Activated CD4-positive, alpha-beta T cell treated with anti-CD3 and anti-CD28 coated beads, Interleukin-2, amount 50 U/mL, for 1 hour (primary cell): ENCODE results near the gene ACOT2.
"Not testable (repeated sequence)": the region's sequence is repeated elsewhere in the genome, so short reads cannot be mapped to it uniquely, and the experiment has no call there.

Experiments
- DNase-seq: peaks from one replicate; pipeline ENCODE4 v3.0.0-alpha.2; 2020

Gene ACOT2

DNA sequence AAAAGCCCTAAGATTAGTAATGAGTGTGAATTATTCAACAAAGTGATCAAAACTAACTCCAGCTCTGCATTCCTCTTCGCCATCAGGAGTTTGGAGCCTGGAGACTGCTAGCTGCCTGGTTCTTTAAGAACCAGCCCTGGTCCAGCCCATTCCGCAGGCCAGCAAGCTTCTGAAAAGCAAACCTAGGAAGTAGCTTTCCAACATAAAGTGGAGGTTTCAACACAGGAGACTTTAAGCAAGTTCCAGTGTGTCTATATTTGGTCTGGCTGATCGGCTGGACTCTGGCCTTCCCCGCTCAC, 178 bp upstream of the ACOT2 start:
- not testable (repeated sequence) for DNase-seq

DNA sequence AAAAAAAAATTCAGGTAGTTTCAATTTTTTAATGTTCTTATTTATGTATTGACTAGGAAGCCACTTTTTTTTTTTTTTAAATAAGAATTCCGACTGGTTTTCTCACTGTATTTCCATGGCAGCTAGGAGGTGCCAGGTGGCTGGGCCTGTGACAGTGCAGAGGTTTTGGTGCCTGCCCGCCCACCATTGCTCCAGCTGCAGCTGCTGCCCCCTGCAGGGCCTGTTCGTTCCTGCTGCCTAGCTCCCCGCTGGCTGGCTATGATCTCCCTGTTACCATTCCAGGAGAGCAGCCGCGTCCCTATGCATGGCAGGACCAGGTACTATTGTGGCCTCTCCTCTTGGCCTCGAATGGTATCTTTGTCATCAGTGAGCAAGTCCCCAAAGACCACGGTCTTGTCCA, 1.9 kb downstream of the ACOT2 start:
- DNase-seq: peak; percentile 65

DNA sequence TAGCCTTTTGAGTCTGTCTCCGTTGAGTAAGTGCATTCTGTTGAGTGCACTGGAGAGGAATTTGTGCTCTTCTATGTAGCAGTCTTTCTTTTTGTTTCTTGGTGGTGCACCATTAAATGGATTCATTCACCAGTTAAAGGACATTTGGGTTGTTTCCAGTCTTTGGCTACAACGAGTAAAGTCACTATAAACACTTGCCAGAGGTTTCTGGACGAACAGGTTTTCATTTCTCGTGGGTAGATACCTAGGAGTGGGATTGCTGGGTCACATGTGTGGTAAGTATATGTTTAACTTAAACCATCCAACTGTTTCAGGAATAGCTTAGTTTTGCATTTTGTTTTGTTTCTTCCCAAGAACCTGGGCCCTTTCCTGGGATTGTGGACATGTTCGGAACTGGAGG, 4.0 kb downstream of the ACOT2 start:
- not testable (repeated sequence) for DNase-seq

DNA sequence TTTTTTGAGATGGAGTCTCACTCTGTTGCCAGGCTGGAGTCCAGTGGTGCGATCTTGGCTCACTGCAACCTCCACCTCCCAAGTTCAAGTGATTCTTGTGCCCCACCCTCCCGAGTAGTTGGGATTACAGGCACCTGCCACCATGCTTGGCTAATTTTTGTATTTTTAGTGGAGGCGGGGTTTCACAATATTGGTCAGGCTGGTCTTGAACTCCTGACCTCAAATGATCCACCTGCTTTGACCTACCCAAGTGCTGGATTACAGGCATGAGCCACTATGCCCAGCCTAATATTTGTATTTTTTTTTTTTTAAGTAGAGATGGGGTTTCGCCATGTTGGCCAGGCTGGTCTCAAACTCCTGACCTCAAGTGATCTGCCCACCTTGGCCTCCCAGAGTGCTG, 4.7 kb downstream of the ACOT2 start:
- DNase-seq: not testable (repeated sequence)

DNA sequence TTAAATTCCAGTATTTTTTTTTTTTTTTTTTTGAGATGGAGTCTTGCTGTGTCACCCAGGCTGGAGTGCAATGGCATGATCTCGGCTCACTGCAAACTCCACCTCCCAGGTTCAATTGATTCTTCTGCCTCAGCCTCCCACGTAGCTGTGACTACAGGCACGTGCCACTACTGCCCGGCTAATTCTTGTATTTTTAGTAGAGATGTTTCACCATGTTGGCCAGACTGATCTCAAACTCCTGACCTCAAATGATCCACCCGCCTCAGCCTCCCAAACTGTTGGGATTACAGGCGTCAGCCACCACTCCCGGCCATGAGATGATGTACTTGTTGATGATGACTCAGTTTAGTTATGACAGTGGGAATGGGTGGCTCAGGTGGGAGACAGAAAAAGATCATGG, 5.2 kb downstream of the ACOT2 start:
- not testable (repeated sequence) for DNase-seq

DNA sequence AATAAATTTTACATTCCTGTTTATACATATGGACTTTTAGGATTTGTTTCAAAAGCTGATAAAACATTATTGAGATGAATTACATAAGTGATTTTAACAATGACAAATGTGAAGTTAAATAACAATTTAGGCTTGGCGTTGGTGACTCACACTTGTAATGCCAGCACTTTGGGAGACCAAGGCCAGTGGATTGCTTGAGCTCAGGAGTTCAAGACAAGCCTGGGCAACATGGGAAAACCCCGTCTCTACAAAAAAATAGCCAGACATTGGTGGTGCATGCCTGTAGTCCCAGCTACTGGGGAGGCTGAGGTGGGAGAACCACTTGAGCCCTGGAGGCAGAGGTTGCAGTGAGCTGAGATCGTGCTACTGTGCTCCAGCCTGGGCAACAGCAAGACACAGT, 7.4 kb downstream of the ACOT2 start:
- no peak for DNase-seq

- DNase-seq: not testable (repeated sequence)
Observed at GRCh38 chr14:73577214-73577613, 8.2 kb downstream of the ACOT2 start.

GRCh38 chr14:73582102-73582979, 13.3 kb downstream of the ACOT2 start:
- not testable (repeated sequence) for DNase-seq

DNA sequence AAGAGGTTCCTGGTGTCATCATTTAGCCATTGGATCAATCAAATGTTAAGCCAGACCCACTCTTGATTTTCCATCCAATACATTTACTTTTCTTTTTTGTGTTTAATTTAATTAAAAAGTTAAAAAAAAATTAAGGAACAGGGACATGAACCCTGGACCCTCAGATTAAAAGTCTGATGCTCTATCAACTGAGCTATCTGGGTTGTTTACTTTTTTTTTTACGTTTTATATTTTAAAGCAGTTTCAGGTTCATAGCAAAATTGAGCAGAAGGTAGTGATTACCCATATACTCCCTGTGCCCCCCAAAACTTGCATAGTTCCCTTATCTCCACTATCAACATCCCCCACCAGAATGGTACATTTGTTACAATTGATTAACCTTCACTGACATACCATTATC, 19.7 kb downstream of the ACOT2 start:
- DNase-seq: no peak

DNA sequence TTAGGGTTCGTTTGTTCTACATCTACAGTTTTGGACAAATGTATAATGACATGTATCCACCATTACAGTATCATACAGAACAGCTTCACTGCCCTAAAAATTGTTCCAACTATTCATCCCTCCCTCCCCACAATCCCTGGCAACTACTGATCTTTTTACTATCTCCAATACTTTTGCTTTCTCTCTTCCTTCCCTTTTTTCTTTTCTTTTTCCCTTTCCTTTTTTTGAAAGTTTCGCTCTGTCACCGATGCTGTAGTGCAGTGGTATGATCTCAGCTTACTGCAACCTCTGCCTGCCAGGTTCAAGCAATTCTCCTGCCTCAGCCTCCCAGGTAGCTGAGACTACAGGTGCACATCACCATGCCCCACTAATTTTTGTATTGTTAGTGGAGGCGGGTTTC, 20.1 kb downstream of the ACOT2 start:
- no peak for DNase-seq

DNA sequence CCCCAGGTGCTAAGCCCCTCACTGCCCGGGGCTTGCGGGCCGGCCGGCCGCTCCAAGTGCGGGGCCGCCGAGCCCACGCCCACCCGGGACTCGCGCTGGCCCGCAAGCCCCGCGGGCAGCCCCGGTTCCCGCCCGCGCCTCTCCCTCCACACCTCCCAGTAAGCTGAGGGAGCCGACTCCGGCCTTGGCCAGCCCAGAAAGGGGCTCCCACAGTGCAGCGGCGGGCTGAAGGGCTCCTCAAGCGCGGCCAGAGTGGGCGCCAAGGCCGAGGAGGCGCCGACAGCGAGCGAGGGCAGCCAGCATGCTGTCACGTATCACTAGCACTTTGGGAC, 21.6 kb downstream of the ACOT2 start:
- DNase-seq: not testable (repeated sequence)

DNA sequence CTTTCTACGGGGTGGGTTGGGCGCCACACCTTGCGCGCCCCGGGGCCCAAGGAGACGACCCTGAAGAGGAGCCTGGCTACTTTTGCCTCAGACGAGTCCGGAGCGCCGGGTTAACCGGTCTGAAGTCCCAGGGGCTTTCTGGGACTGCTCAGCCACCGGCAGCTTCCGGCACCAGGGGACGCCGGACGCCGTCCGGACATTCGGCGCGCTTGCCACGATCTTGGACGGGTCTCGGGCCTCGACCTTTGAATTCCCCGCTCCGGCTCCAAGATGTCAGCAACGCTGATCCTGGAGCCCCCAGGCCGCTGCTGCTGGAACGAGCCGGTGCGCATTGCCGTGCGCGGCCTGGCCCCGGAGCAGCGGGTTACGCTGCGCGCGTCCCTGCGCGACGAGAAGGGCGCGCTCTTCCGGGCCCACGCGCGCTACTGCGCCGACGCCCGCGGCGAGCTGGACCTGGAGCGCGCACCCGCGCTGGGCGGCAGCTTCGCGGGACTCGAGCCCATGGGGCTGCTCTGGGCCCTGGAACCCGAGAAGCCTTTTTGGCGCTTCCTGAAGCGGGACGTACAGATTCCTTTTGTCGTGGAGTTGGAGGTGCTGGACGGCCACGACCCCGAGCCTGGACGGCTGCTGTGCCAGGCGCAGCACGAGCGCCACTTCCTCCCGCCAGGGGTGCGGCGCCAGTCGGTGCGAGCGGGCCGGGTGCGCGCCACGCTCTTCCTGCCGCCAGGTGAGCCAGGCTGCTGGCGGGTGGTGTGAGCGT, 22.9 kb downstream of the ACOT2 start, which contains the start of gene ACOT4:
Gene ACOT4, plus strand, starts transcription at position 184 of the 760 bp plus-strand sequence. Its CDS starts 87 bp downstream, at position 271.
- peak; percentile 53 for DNase-seq

DNA sequence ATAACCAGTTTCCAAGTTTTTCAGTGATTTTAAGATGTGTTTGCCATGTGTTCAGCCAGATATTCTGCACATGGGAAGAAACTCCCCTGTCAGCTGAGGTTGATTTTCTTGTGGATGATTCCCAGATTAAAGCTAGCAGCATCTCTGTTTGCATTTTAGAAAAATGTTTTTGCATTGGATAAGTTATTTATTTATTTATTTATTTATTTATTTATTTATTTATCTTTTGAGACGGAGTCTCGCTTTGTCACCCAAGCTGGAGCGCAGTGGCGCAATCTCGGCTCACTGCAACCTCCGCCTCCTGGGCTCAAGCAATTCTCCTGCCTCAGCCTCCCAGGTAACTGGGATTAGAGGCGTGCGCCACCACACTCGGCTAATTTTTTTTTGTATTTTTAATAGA, 25.5 kb downstream of the ACOT2 start:
- no peak for DNase-seq

DNA sequence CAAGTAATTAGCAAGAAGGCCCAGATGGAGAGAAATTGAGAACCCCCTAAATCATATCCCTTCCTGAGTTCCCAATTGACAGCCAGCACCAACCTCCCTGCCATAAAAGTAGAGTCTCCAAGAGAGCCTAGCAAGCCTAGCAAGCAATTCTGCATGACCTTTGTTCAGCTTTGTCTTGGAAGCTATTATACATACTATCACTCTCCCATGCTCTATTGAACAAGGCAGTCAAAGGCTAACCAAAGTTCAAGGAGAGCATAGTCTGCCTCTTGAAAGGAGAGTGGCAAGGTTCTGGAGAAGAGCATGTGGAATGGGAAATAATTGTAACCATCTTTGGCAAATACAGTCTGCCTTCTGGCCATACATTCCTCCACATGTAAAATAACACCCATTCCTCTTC, 30.5 kb downstream of the ACOT2 start:
- no peak for DNase-seq

DNA sequence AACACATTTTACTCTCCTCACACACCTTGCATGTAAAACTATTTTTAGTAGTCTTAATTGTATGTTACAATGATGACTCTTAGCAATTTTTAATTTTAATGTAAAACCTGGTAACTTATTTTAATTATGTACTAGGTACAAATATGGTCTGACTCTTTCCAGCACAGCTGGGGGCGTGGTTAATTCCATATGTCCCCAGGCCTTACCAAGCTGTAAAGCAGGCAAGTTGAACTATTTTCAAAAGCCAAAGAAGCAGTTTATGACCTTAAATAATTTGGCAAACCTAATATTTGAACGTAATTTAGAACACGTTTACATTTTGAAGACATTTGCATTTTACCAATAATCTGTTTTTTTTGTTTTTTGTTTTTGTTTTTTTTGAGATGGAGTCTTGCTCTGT, 34.0 kb downstream of the ACOT2 start:
- DNase-seq: no peak

DNA sequence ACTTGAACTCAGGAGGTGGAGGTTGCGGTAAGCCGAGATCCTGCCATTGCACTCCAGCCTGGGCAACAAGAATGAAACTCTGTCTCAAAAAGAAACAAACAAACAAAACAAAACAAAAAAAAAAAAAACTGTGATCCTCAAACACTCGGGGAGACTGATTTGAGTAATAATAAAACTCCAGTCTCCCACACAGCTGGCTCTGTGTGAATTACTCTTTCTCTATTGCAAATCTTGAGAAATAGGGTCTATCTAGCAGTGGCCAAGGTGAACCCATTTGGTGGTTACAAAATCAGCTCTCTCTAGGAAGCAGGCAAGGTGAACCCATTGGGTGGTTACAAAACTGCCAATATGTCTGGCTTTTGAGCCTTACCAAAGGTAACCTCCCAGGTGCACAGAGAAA, 37.3 kb downstream of the ACOT2 start:
- DNase-seq: no peak

- no peak for DNase-seq
Observed at GRCh38 chr14:73607241-73607640, 38.2 kb downstream of the ACOT2 start.

DNA sequence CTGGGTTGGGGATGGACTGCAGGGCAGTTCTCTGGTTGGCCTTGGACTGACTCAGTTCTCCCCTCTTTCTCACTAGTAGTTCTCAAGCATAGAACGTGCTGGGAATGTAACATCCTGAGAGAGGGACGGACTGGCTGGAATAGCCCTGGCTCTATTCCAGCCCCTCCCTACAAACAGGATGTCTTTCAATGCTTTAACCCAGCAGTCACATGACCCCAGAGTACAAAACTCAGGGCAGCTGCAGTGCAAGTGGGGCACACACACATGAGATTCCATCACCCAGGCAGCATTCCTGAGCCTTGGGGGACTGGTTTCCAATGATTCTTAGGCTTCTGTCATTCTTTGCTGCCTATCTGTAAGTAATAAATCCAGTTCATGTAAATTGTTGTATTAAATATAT, 41.7 kb downstream of the ACOT2 start:
- no peak for DNase-seq

DNA sequence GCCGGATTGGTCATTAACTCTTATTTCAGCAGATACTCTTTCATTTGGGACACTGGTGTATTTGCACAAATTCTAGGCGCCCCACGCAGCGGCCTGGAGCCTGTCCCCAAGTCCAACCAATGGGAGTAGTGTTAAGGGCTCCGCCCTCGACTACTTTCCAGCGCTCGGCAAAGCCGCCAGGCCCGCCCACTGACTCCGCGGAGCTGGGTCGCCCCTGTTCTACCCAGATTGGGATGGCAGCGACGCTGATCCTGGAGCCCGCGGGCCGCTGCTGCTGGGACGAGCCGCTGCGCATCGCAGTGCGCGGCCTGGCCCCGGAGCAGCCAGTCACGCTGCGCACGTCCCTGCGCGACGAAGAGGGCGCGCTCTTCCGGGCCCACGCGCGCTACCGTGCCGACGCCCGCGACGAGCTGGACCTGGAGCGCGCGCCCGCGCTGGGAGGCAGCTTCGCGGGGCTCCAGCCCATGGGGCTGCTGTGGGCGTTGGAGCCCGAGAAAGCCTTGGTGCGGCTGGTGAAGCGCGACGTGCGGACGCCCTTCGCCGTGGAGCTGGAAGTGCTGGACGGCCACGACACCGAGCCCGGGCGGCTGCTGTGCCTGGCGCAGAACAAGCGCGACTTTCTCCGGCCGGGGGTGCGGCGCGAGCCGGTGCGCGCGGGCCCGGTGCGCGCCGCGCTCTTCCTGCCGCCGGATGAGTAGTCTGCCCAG, 43.5 kb downstream of the ACOT2 start, which contains the start of gene ACOT6:
Gene ACOT6, plus strand, starts transcription at position 179 of the 707 bp plus-strand sequence. Its CDS starts 55 bp downstream, at position 234.
- peak; percentile 59 for DNase-seq

GRCh38 chr14:73613046-73613383, 44.0 kb downstream of the ACOT2 start:
- DNase-seq: no peak

DNA sequence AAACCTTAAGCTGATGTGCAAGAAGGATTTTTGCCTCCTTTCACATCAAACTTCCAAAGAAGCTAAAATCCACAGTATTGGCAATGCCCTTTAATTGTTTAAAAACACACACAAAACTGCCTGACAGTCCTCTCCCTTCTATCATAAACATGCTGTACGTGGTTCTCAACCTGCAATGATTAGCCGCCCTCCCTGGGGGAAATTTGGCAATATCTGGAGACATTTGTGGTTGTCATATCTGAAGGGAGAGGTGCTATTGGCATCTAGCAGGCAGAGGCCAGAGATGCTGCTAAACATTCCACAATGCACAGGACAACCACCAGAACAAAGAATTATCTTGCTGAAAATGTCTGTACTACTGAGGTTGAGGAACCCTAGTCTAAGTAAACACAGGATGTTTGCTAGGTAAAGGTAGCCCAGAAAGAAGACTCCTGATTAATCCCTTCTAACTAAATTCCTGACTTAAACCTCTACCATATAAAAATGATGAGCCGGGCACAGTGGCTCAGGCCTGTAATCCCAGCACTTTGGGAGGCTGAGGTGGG, 44.5 kb downstream of the ACOT2 start:
- no peak for DNase-seq

DNA sequence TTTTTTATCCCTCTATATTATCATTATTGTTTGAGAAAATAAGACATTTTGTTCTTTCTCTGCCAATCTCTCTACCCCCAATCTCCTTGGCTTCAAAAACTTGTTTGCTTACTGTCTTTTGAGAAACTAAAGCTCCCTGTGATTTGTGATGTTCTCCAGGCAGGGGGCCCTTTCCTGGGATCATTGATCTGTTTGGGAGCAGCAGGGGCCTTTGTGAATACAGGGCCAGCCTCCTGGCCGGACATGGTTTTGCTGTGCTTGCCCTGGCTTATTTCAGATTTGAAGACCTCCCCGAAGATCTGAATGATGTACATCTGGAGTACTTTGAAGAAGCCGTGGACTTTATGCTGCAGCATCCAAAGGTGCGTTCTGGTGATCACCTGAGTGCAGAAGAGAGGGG, 47.8 kb downstream of the ACOT2 start:
- no peak for DNase-seq

- no peak for DNase-seq
Observed at GRCh38 chr14:73619524-73619923, 50.5 kb downstream of the ACOT2 start.
